ENCODE results near the gene PKD2L2. TPM values are rescaled to one million over a fixed set of nuclear protein-coding genes. Genes with fewer than 3 reads are reported as not detected.

PKD2L2 gene
- total and polyA plus RNA-seq, 12 donors: 0.06 to 1.7 (median 0.52) TPM; not detected in 2

DNA sequence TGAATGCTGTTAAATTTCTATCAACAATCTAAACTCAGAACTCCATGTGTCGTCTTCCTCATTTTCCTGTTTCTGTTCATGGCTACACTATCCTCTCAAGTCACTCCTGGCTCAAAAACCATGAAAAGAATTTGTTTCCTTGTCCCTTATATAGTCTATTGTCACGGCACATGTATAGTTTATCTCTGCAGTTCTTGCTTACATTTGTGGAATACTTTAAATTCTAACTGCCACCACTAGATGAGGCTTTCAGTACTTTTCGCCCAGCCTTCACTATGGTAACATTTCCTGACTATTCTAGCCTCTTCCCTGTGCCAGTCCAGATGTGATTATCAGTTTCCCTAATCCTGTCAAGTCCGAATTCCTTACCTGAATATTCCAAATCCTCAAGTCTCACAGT lies 34.6 kb downstream of the PKD2L2 start:
- ATAC-seq (peak in 2 of 8 donors; percentile 14 to 37), DNase-seq (no peak)
- H3K27ac ChIP-seq: no peak overlapping the region
- H3K4me1 ChIP-seq: no peaks in the 10 kb centered on the region
- no peaks in the 10 kb centered on the region for H3K27me3 ChIP-seq
- TF ChIP-seq, protein P1, sequence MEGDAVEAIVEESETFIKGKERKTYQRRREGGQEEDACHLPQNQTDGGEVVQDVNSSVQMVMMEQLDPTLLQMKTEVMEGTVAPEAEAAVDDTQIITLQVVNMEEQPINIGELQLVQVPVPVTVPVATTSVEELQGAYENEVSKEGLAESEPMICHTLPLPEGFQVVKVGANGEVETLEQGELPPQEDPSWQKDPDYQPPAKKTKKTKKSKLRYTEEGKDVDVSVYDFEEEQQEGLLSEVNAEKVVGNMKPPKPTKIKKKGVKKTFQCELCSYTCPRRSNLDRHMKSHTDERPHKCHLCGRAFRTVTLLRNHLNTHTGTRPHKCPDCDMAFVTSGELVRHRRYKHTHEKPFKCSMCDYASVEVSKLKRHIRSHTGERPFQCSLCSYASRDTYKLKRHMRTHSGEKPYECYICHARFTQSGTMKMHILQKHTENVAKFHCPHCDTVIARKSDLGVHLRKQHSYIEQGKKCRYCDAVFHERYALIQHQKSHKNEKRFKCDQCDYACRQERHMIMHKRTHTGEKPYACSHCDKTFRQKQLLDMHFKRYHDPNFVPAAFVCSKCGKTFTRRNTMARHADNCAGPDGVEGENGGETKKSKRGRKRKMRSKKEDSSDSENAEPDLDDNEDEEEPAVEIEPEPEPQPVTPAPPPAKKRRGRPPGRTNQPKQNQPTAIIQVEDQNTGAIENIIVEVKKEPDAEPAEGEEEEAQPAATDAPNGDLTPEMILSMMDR (IDR thresholded peaks at IDR 0.05): no peak
- H3K9me3 ChIP-seq: no peaks in the 10 kb centered on the region
- no peak overlapping the region for H3K4me3 ChIP-seq
- 29 to 50% methylated on average over 4 of the region's 4 CpGs for WGBS, 2 donors
- peaks cover 0 to 26% (median 0%) of the 10 kb centered on the region in 9 donors for H3K36me3 ChIP-seq
- intact Hi-C loops (cut with DNase I): no loop called here

DNA sequence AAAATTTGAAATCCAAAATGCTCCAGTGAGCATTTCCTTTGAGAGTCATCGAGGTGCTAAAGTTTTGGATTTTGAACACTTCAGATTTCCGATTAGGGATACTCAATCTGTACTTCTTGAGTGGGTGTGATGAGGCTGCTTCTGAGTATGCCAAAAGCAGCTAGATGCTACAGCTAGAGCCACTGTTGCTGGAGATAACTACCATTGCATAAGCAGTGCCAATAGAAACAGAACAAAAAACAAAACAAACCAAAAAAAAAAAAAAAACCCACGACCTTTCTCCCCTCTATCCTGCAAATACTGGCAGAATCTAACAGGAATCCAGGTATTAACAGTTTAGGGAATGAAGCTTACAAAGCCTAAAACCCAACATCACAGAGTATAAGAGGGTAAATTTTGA lies 43.5 kb downstream of the PKD2L2 start:
- Histone ChIP-seq H3K36me3 (peaks cover 0 to 38% (median 10%) of the 10 kb centered on the region in 9 donors), H3K9me3 (no peaks in the 10 kb centered on the region), H3K4me1 (peaks cover 0 to 31% (median 17%) of the 10 kb centered on the region in 9 donors), H3K27ac (peak overlapping the region in 6 of 10 donors; percentile 17 to 63 (median 45)), H3K27me3 (no peaks in the 10 kb centered on the region), H3K4me3 (no peak overlapping the region)
- intact Hi-C loops (cut with DNase I): loop anchor here in 1 of 10 donors (10.0 kb wide), 1 partner anchor 158 kb away; no protein-coding TSS in a partner anchor
- ATAC-seq: peak in 6 of 8 donors; percentile 45 to 81 (median 66)
- WGBS, 2 donors: 19 to 30% methylated on average over 3 of the region's 3 CpGs
- DNase-seq: no peak
- TF ChIP-seq, protein P1 (IDR thresholded peaks at IDR 0.05): no peak

DNA sequence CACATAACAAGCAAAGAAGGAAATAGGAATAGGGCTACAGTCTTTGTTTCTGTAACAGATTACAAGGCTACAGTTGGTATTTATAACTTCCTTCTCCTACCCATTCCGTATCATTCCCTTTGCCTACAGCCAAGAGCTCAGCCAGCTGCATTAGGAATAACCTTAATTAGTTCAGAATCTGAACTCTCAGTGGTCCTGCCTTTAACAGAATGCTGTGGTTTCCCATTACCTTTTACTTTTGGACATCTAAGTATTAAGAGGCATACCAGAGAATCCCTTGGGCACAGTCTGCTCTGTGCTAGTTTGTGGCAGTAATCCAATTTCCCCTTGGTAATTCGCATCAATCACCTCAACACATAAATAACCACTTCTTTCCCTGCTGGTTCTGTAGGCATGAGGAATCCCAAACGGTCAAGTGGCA lies 44.2 kb downstream of the PKD2L2 start:
- ATAC-seq: peak in 7 of 8 donors; percentile 32 to 60 (median 50)
- Histone ChIP-seq H3K36me3 (peaks cover 0 to 38% (median 10%) of the 10 kb centered on the region in 9 donors), H3K27ac (peak overlapping the region in 7 of 10 donors; percentile 17 to 63 (median 41)), H3K4me3 (no peak overlapping the region), H3K4me1 (peaks cover 0 to 31% (median 17%) of the 10 kb centered on the region in 9 donors), H3K9me3 (no peaks in the 10 kb centered on the region), H3K27me3 (no peaks in the 10 kb centered on the region)
- intact Hi-C loops (cut with DNase I): loop anchor here in 1 of 10 donors (10.0 kb wide), 1 partner anchor 159 kb away; no protein-coding TSS in a partner anchor
- DNase-seq: no peak
- TF ChIP-seq, protein P1 (IDR thresholded peaks at IDR 0.05): no peak
- 16 to 26% methylated on average over 3 of the region's 3 CpGs for WGBS, 2 donors

DNA sequence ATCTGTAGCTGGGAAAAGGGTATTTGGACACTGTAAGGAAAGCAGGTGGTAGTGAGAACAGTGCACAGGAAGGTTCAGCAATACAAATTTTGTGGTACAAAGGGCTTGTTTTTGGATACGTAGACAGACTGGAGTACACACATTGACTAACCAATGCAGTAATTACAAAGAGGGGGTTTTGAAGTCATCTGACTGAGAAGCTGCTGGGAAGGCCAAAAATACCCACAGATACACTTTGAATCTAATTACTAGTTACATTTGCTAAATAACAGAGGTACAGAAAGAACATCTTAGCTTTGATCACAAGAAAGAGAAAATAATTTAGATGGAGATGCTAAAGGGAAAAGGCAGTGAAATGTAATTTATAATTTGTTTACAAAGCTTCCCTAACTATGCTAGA lies 45.9 kb downstream of the PKD2L2 start:
- TF ChIP-seq, protein P1 (IDR thresholded peaks at IDR 0.05): no peak
- 64 to 73% methylated on average over 1 of the region's 1 CpG for WGBS, 2 donors
- H3K9me3 ChIP-seq: no peaks in the 10 kb centered on the region
- ATAC-seq (peak in 1 of 8 donors; percentile 39), DNase-seq (no peak)
- H3K4me1 ChIP-seq: peaks cover 0 to 31% (median 17%) of the 10 kb centered on the region in 9 donors
- H3K27me3 ChIP-seq: no peaks in the 10 kb centered on the region
- peak overlapping the region in 5 of 10 donors; percentile 2 to 30 (median 18) for H3K27ac ChIP-seq
- intact Hi-C loops (cut with DNase I): loop anchor here in 1 of 10 donors (10.0 kb wide), 1 partner anchor 160 kb away; no protein-coding TSS in a partner anchor
- H3K4me3 ChIP-seq: no peak overlapping the region
- peaks cover 0 to 47% (median 25%) of the 10 kb centered on the region in 9 donors for H3K36me3 ChIP-seq

Measured in heart right ventricle (tissue), 16 donors.